IPS DF 6.9 (cell line): ENCODE results near the gene EHMT1.

Experiments
- DNase-seq: peaks from one replicate; pipeline ENCODE4 v3.0.0-alpha.2; 2013; ENCODE audit warnings: low read depth, low spot score
- H3K27ac ChIP-seq: one replicate; pipeline ENCODE4 v1.5.1; 2013; ENCODE audit warnings: low read length, control low read depth
- H3K27me3 ChIP-seq: 2 replicates; pipeline ENCODE4 v1.6.1; 2013; ENCODE audit warnings: mild to moderate bottlenecking, low read length; ENCODE audit not compliant: control insufficient read depth, insufficient read depth
- H3K36me3 ChIP-seq: 2 replicates; pipeline ENCODE4 v1.6.1; 2013; ENCODE audit warnings: low read length; ENCODE audit not compliant: control insufficient read depth, insufficient read depth
- H3K4me1 ChIP-seq: 2 replicates; pipeline ENCODE4 v1.6.1; 2013; ENCODE audit warnings: low read length; ENCODE audit not compliant: control insufficient read depth, insufficient read depth
- H3K4me3 ChIP-seq: 2 replicates; pipeline ENCODE4 v1.5.1; 2013; ENCODE audit warnings: mild to moderate bottlenecking, low read length
- H3K9me3 ChIP-seq: 2 replicates; pipeline ENCODE4 v1.6.1; 2013; ENCODE audit warnings: low read length, inconsistent platforms; ENCODE audit not compliant: control insufficient read depth, insufficient read depth
- WGBS: extraction: QIAGEN DNeasy Blood & Tissue Kit; methylation state at CpG from one replicate; pipeline ENCODE4 v1.1.7; 2013; ENCODE audit warnings: mixed read lengths, missing lambda C conversion rate; ENCODE audit not compliant: insufficient read length, insufficient coverage; 5-methylcytosine and 5-hydroxymethylcytosine counted together

EHMT1 gene

GRCh38 chr9:137739371-137740309 lies 120.8 kb downstream of the EHMT1 start:
- no CpG with 5 or more reads among the region's 12 CpGs for WGBS
- no peak overlapping the region for H3K4me3 ChIP-seq
- no peak for DNase-seq
- peaks cover 4% of the 10 kb centered on the region for H3K36me3 ChIP-seq
- no peaks in the 10 kb centered on the region for H3K9me3 ChIP-seq
- no peaks in the 10 kb centered on the region for H3K27me3 ChIP-seq
- H3K27ac ChIP-seq = no peak overlapping the region
- H3K4me1 ChIP-seq = no peaks in the 10 kb centered on the region

- H3K4me1 ChIP-seq = no peaks in the 10 kb centered on the region
- peaks cover 6% of the 10 kb centered on the region for H3K36me3 ChIP-seq
- no peaks in the 10 kb centered on the region for H3K9me3 ChIP-seq
- H3K27me3 ChIP-seq = no peaks in the 10 kb centered on the region
- WGBS = no CpG with 5 or more reads among the region's 9 CpGs
- no peak overlapping the region for H3K4me3 ChIP-seq
- DNase-seq = no peak
- H3K27ac ChIP-seq = no peak overlapping the region
Observed at GRCh38 chr9:137740312-137740711, 121.5 kb downstream of the EHMT1 start.

- DNase-seq = no peak
- Histone ChIP-seq H3K4me3 (no peak overlapping the region), H3K36me3 (peaks cover 9% of the 10 kb centered on the region), H3K27ac (no peak overlapping the region), H3K9me3 (no peaks in the 10 kb centered on the region), H3K27me3 (no peaks in the 10 kb centered on the region), H3K4me1 (no peaks in the 10 kb centered on the region)
- no CpG with 5 or more reads among the region's 4 CpGs for WGBS
Observed at GRCh38 chr9:137741330-137741729, 122.5 kb downstream of the EHMT1 start.

- Histone ChIP-seq H3K36me3 (peaks cover 9% of the 10 kb centered on the region), H3K27me3 (no peaks in the 10 kb centered on the region)
Observed at GRCh38 chr9:137742698-137743097, 123.9 kb downstream of the EHMT1 start.

GRCh38 chr9:137743695-137744094 lies 124.9 kb downstream of the EHMT1 start:
- WGBS = no CpG with 5 or more reads among the region's 19 CpGs
- Histone ChIP-seq H3K27ac (no peak overlapping the region), H3K36me3 (peaks cover 9% of the 10 kb centered on the region), H3K9me3 (no peaks in the 10 kb centered on the region), H3K4me3 (no peak overlapping the region), H3K4me1 (no peaks in the 10 kb centered on the region), H3K27me3 (no peaks in the 10 kb centered on the region)
- no peak for DNase-seq

More at GRCh38 chr9:137742698-137743097, 123.9 kb downstream of the EHMT1 start:
- H3K4me3 ChIP-seq = no peak overlapping the region
- no peak overlapping the region for H3K27ac ChIP-seq
- no peaks in the 10 kb centered on the region for H3K9me3 ChIP-seq
- no peak for DNase-seq
- no CpG with 5 or more reads among the region's 7 CpGs for WGBS
- H3K4me1 ChIP-seq = no peaks in the 10 kb centered on the region

GRCh38 chr9:137744632-137745183 lies 125.9 kb downstream of the EHMT1 start:
- WGBS = no CpG with 5 or more reads among the region's 11 CpGs
- H3K4me3 ChIP-seq = no peak overlapping the region

GRCh38 chr9:137745541-137745991 lies 126.8 kb downstream of the EHMT1 start:
- Histone ChIP-seq H3K27me3 (no peaks in the 10 kb centered on the region), H3K4me3 (no peak overlapping the region), H3K4me1 (no peaks in the 10 kb centered on the region), H3K27ac (no peak overlapping the region), H3K36me3 (peaks cover 9% of the 10 kb centered on the region), H3K9me3 (no peaks in the 10 kb centered on the region)
- WGBS = no CpG with 5 or more reads among the region's 10 CpGs
- no peak for DNase-seq

More at GRCh38 chr9:137744632-137745183, 125.9 kb downstream of the EHMT1 start:
- peaks cover 9% of the 10 kb centered on the region for H3K36me3 ChIP-seq
- H3K4me1 ChIP-seq = no peaks in the 10 kb centered on the region
- DNase-seq = no peak
- no peaks in the 10 kb centered on the region for H3K27me3 ChIP-seq
- H3K27ac ChIP-seq = no peak overlapping the region
- no peaks in the 10 kb centered on the region for H3K9me3 ChIP-seq

- Histone ChIP-seq H3K27ac (no peak overlapping the region), H3K4me3 (no peak overlapping the region), H3K4me1 (no peaks in the 10 kb centered on the region), H3K27me3 (no peaks in the 10 kb centered on the region), H3K36me3 (peaks cover 16% of the 10 kb centered on the region), H3K9me3 (no peaks in the 10 kb centered on the region)
- WGBS = no CpG with 5 or more reads among the region's 15 CpGs
- no peak for DNase-seq
Observed at GRCh38 chr9:137748311-137748710, 129.5 kb downstream of the EHMT1 start.

GRCh38 chr9:137748741-137749140 lies 129.9 kb downstream of the EHMT1 start:
- Histone ChIP-seq H3K27me3 (no peaks in the 10 kb centered on the region), H3K36me3 (peaks cover 18% of the 10 kb centered on the region), H3K4me3 (no peak overlapping the region), H3K9me3 (no peaks in the 10 kb centered on the region), H3K4me1 (no peaks in the 10 kb centered on the region), H3K27ac (no peak overlapping the region)
- WGBS = no CpG with 5 or more reads among the region's 3 CpGs
- no peak for DNase-seq

GRCh38 chr9:137749511-137749910 lies 130.7 kb downstream of the EHMT1 start:
- Histone ChIP-seq H3K27ac (no peak overlapping the region), H3K27me3 (no peaks in the 10 kb centered on the region), H3K36me3 (peaks cover 15% of the 10 kb centered on the region), H3K4me1 (no peaks in the 10 kb centered on the region), H3K4me3 (no peak overlapping the region), H3K9me3 (no peaks in the 10 kb centered on the region)
- no CpG with 5 or more reads among the region's 4 CpGs for WGBS
- DNase-seq = no peak
